HepG2 (cell line): ENCODE results near the gene SH3GL1. TPM values are rescaled to one million over a fixed set of nuclear protein-coding genes. Genes with fewer than 3 reads are reported as not detected.
A peak's percentile ranks its signal among the peaks of the same experiment; 100 is the strongest.

Source experiments
- DDIT3 ChIP-seq: sonication (generic); formaldehyde crosslinking; IDR thresholded peaks from 2 replicates; pipeline ENCODE4 v1.4.0; 2020; ENCODE audit warnings: mild to moderate bottlenecking, missing genetic modification reagents
- HNF4A ChIP-seq: sonication (generic); formaldehyde crosslinking; IDR thresholded peaks from 2 replicates; pipeline ENCODE4 v1.4.0; 2020; ENCODE audit warnings: missing genetic modification reagents
- MXI1 ChIP-seq: IDR thresholded peaks from 3 replicates; pipeline ENCODE4 v1.6.1; 2012; ENCODE audit warnings: low read depth, low read length, inconsistent platforms, borderline replicate concordance
- SRY ChIP-seq: sonication (generic); formaldehyde crosslinking; IDR thresholded peaks from 2 replicates; pipeline ENCODE4 v1.8.0; 2022; ENCODE audit warnings: mild to moderate bottlenecking, missing genetic modification reagents
- TCF7L2 ChIP-seq: IDR thresholded peaks from 2 replicates; pipeline ENCODE4 v1.6.1; 2011; ENCODE audit warnings: mild to moderate bottlenecking, low read depth, low read length, moderate library complexity
- ZFP90 ChIP-seq: sonication (generic); formaldehyde crosslinking; IDR thresholded peaks from 2 replicates; pipeline ENCODE4 v1.8.0; 2022; ENCODE audit warnings: missing genetic modification reagents, mild to moderate bottlenecking, inconsistent platforms, borderline replicate concordance
- ZNF598 ChIP-seq: sonication (generic); formaldehyde crosslinking; IDR thresholded peaks from 2 replicates; pipeline ENCODE4 v1.5.1; 2020; ENCODE audit warnings: mild to moderate bottlenecking, missing genetic modification reagents, borderline replicate concordance
- ZNF614 ChIP-seq: IDR thresholded peaks from 2 replicates; pipeline ENCODE4 v1.6.1; 2018; ENCODE audit warnings: missing biosample characterization, missing genetic modification reagents, inconsistent platforms, borderline replicate concordance
- ZNF615 ChIP-seq: sonication (generic); formaldehyde crosslinking; IDR thresholded peaks from 2 replicates; pipeline ENCODE4 v1.5.0; 2020; ENCODE audit warnings: mild to moderate bottlenecking, missing genetic modification reagents, borderline replicate concordance
- ZSCAN12 ChIP-seq: sonication (generic); formaldehyde crosslinking; IDR thresholded peaks from 2 replicates; pipeline ENCODE4 v1.9.0; 2021; ENCODE audit warnings: mild to moderate bottlenecking, missing genetic modification reagents
- polyA plus RNA-seq, 8 experiments: library from polyadenylated mRNA; depleted of rRNA in 3 of 8; stranded (reverse) in 7 of 8; unstranded in 1 of 8; fragments of >200 nt; fragmentation: Illumina TruSeq in 4 of 8; extraction: Trizol in 4 of 8; gene quantifications; 2 replicates each; pipeline versions ENCODE4 v1.2.1 to v1.2.3, GENCODE V29; 2011 to 2016; ENCODE audit warnings: low read depth in 4 of 8, missing spikeins in 1 of 8, mixed read lengths in 1 of 8; ENCODE audit not compliant: insufficient read depth in 1 of 8
- total RNA-seq, 5 experiments: library from RNA; depleted of rRNA; stranded (reverse); fragments of >200 nt; fragmentation: Illumina TruSeq; extraction: Trizol; gene quantifications; 2 replicates each; pipeline ENCODE4 v1.2.3, GENCODE V29; 2016; ENCODE audit warnings: low read depth in 1 of 5
- TF ChIP-seq, protein P1 (sequence below): sonication (generic); formaldehyde crosslinking; IDR thresholded peaks from 2 replicates; pipeline ENCODE4 v1.4.0; 2020; ENCODE audit warnings: missing genetic modification reagents
- TF ChIP-seq, protein P2 (sequence below): sonication (generic); formaldehyde crosslinking; IDR thresholded peaks from 2 replicates; pipeline ENCODE4 v1.8.0; 2022; ENCODE audit warnings: mild to moderate bottlenecking, missing genetic modification reagents, moderate library complexity
- TF ChIP-seq, protein P3 (sequence below), 2 experiments: fragments of 450-650 bp in 1 of 2; sonication (generic) in 1 of 2; formaldehyde crosslinking in 1 of 2; IDR thresholded peaks; 2 replicates each; pipeline versions ENCODE4 v1.6.1 to v1.8.0; 2016 to 2022; ENCODE audit warnings: antibody characterized with exemption in 1 of 2, mild to moderate bottlenecking in 1 of 2, missing genetic modification reagents in 1 of 2
- TF ChIP-seq, protein P4 (sequence below): sonication (generic); formaldehyde crosslinking; IDR thresholded peaks from 2 replicates; pipeline ENCODE4 v1.8.0; 2022; ENCODE audit warnings: mild to moderate bottlenecking, missing genetic modification reagents, borderline replicate concordance

The SH3GL1 gene
- total and polyA plus RNA-seq, 2 of the 13 experiments (the other 11 are each of a cell fraction or from before 2014, with no cell fraction given) = 33.0 to 45.1 TPM

DNA sequence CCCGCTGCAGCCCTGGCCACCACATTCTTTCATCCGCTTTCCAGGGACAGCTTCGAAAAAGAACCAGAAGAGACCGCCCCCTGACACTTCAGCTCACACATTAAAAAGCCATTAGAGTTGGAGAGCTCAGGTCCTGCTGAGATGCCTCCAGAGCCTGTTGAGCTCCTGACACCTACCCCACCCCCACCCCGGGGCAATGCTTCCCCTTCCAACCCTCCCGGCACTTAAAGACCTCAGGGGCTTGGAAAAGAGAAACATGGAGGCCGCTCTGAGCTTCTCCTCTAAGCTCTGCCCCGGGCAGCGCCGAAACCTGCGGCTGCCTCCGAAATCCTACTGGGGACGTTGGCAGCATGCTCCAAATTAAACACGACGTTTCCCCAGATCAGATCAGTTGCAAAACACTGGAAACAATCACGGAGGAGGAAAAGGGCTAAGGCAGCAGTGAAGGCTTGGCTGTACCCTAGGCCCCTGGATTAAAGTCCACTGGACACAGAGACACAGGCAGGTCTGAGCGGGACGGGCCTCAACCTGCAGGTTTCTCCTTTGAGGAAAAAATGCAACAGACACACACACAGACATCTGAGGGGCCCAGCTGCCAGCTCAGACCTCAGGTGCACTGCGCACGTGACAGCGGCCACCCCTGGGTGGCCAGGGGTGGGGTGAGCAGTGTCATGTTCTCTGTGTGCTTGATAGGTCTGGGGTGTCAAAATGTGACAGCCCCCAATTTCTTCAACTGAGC lies 9.6 kb downstream of the SH3GL1 start (continued):
- TF ChIP-seq, protein P1, sequence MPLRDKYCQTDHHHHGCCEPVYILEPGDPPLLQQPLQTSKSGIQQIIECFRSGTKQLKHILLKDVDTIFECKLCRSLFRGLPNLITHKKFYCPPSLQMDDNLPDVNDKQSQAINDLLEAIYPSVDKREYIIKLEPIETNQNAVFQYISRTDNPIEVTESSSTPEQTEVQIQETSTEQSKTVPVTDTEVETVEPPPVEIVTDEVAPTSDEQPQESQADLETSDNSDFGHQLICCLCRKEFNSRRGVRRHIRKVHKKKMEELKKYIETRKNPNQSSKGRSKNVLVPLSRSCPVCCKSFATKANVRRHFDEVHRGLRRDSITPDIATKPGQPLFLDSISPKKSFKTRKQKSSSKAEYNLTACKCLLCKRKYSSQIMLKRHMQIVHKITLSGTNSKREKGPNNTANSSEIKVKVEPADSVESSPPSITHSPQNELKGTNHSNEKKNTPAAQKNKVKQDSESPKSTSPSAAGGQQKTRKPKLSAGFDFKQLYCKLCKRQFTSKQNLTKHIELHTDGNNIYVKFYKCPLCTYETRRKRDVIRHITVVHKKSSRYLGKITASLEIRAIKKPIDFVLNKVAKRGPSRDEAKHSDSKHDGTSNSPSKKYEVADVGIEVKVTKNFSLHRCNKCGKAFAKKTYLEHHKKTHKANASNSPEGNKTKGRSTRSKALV (CRISPR knock-in tag) = no peak; the same call in 1 of the 2 replicates
- TF ChIP-seq ZNF615 (CRISPR knock-in tag) (no peak), ZSCAN12 (no peak; the same call in 1 of the 2 replicates), ZNF598 (CRISPR knock-in tag) (0 out of 2 replicates have a peak, but pooled peaks have one; percentile 27), ZFP90 (CRISPR knock-in tag) (no peak), TCF7L2 (no peak), MXI1 (peak; percentile 56; the same call in 1 of the 3 replicates), DDIT3 (CRISPR knock-in tag) (no peak), HNF4A (CRISPR knock-in tag) (peak; percentile 98), ZNF614 (peak; percentile 83), SRY (CRISPR knock-in tag) (no peak)
- TF ChIP-seq, protein P2, sequence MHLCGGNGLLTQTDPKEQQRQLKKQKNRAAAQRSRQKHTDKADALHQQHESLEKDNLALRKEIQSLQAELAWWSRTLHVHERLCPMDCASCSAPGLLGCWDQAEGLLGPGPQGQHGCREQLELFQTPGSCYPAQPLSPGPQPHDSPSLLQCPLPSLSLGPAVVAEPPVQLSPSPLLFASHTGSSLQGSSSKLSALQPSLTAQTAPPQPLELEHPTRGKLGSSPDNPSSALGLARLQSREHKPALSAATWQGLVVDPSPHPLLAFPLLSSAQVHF (CRISPR knock-in tag) = no peak
- TF ChIP-seq, protein P3, sequence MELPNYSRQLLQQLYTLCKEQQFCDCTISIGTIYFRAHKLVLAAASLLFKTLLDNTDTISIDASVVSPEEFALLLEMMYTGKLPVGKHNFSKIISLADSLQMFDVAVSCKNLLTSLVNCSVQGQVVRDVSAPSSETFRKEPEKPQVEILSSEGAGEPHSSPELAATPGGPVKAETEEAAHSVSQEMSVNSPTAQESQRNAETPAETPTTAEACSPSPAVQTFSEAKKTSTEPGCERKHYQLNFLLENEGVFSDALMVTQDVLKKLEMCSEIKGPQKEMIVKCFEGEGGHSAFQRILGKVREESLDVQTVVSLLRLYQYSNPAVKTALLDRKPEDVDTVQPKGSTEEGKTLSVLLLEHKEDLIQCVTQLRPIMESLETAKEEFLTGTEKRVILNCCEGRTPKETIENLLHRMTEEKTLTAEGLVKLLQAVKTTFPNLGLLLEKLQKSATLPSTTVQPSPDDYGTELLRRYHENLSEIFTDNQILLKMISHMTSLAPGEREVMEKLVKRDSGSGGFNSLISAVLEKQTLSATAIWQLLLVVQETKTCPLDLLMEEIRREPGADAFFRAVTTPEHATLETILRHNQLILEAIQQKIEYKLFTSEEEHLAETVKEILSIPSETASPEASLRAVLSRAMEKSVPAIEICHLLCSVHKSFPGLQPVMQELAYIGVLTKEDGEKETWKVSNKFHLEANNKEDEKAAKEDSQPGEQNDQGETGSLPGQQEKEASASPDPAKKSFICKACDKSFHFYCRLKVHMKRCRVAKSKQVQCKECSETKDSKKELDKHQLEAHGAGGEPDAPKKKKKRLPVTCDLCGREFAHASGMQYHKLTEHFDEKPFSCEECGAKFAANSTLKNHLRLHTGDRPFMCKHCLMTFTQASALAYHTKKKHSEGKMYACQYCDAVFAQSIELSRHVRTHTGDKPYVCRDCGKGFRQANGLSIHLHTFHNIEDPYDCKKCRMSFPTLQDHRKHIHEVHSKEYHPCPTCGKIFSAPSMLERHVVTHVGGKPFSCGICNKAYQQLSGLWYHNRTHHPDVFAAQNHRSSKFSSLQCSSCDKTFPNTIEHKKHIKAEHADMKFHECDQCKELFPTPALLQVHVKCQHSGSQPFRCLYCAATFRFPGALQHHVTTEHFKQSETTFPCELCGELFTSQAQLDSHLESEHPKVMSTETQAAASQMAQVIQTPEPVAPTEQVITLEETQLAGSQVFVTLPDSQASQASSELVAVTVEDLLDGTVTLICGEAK (IDR thresholded peaks at IDR 0.05) = no peak
- TF ChIP-seq, protein P3 (CRISPR knock-in tag; IDR thresholded peaks at IDR 0.05) = peak; percentile 47; the same call in 1 of the 2 replicates
- TF ChIP-seq, protein P4, sequence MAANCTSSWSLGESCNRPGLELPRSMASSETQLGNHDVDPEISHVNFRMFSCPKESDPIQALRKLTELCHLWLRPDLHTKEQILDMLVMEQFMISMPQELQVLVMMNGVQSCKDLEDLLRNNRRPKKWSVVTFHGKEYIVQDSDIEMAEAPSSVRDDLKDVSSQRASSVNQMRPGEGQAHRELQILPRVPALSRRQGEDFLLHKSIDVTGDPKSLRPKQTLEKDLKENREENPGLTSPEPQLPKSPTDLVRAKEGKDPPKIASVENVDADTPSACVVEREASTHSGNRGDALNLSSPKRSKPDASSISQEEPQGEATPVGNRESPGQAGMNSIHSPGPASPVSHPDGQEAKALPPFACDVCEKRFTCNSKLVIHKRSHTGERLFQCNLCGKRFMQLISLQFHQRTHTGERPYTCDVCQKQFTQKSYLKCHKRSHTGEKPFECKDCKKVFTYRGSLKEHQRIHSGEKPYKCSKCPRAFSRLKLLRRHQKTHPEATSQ (CRISPR knock-in tag) = no peak
